NB4 (cell line): ENCODE results near the gene MYO7A.

ENCODE experiments used
- MYC ChIP-seq: IDR thresholded peaks from 2 replicates; pipeline ENCODE4 v1.6.1; 2011; ENCODE audit warnings: low read depth, low read length
- POLR2A ChIP-seq: IDR thresholded peaks from 2 replicates; pipeline ENCODE4 v1.6.1; 2011; ENCODE audit warnings: mild to moderate bottlenecking; ENCODE audit not compliant: insufficient read length; ENCODE audit errors: extremely low read depth
- TF ChIP-seq, protein P1 (sequence below): IDR thresholded peaks from one replicate; pipeline ENCODE4 v1.5.1; 2012; ENCODE audit warnings: low read depth, low read length
- TF ChIP-seq, protein P2 (sequence below): IDR thresholded peaks from 2 replicates; pipeline ENCODE4 v1.6.1; 2011; ENCODE audit warnings: low read depth, low read length

DNA sequence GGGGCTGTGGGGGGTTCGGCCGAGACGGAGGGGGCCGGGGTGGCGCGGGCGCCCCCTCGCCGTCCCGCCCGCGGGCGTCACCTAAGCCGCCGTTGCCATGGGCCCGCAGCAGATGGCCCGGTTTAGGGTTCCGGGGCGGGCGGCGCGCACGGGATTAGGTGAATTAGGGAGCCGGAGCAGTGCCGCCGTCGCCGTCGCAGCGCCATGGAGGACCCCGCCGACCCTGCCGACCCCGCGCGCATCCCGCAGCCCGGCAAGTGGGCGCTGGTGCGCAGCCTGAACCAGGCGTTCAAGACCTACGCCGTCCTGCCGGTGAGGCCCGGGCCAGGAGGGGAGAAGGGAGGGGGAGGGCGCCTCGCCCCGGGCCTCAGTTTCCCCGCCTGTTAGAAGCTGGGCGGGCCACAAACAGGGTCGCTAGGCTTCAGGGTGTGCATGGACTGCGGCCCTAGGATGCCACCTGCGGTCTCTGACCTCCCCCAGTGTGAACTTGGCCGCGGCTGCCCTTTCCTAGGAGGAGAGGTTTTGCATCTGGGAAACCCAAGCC, 10.1 kb downstream of the MYO7A start:
- TF ChIP-seq, protein P1, sequence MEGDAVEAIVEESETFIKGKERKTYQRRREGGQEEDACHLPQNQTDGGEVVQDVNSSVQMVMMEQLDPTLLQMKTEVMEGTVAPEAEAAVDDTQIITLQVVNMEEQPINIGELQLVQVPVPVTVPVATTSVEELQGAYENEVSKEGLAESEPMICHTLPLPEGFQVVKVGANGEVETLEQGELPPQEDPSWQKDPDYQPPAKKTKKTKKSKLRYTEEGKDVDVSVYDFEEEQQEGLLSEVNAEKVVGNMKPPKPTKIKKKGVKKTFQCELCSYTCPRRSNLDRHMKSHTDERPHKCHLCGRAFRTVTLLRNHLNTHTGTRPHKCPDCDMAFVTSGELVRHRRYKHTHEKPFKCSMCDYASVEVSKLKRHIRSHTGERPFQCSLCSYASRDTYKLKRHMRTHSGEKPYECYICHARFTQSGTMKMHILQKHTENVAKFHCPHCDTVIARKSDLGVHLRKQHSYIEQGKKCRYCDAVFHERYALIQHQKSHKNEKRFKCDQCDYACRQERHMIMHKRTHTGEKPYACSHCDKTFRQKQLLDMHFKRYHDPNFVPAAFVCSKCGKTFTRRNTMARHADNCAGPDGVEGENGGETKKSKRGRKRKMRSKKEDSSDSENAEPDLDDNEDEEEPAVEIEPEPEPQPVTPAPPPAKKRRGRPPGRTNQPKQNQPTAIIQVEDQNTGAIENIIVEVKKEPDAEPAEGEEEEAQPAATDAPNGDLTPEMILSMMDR: no peak
- TF ChIP-seq POLR2A: no peak
- TF ChIP-seq, protein P2, sequence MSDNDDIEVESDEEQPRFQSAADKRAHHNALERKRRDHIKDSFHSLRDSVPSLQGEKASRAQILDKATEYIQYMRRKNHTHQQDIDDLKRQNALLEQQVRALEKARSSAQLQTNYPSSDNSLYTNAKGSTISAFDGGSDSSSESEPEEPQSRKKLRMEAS: no peak
- no peak for TF ChIP-seq MYC
